Epithelial cell of proximal tubule (primary cell): ENCODE results near the gene RNF125. TPM values are rescaled to one million over a fixed set of nuclear protein-coding genes. Genes with fewer than 3 reads are reported as not detected.
"Not testable (repeated sequence)": the region's sequence is repeated elsewhere in the genome, so short reads cannot be mapped to it uniquely, and the experiment has no call there.

ENCODE experiments used
- DNase-seq: peaks from one replicate; pipeline ENCODE4 v3.0.0-alpha.2; 2011; ENCODE audit warnings: low read depth
- H3K4me3 ChIP-seq: 2 replicates; pipeline ENCODE4 v1.5.1; 2011; ENCODE audit warnings: low read depth, mild to moderate bottlenecking, low read length
- CTCF ChIP-seq: conservative IDR thresholded peaks from 2 replicates; pipeline ENCODE4 v1.5.1; 2012; ENCODE audit warnings: low read depth, mild to moderate bottlenecking, low read length
- total RNA-seq: library from RNA; depleted of rRNA; stranded (reverse); fragments of >200 nt; gene quantifications from 2 replicates; pipeline ENCODE4 v1.2.3, GENCODE V29; 2015

RNF125 gene
- total RNA-seq, 1 donor from 2014 or later, result 3.4 TPM

GRCh38 chr18:32074206-32074605, 55.6 kb downstream of the RNF125 start:
- no peak overlapping the region for H3K4me3 ChIP-seq
- DNase-seq, result no peak
- no peak for TF ChIP-seq CTCF

GRCh38 chr18:32078845-32079244, 60.2 kb downstream of the RNF125 start:
- no peak overlapping the region for H3K4me3 ChIP-seq
- no peak for TF ChIP-seq CTCF
- DNase-seq, result no peak

- TF ChIP-seq CTCF, result no peak
- no peak for DNase-seq
- no peak overlapping the region for H3K4me3 ChIP-seq
These were observed 63.3 kb downstream of the RNF125 start for GRCh38 chr18:32081881-32082280.

GRCh38 chr18:32083781-32084180, 65.2 kb downstream of the RNF125 start:
- no peak for TF ChIP-seq CTCF
- no peak for DNase-seq
- H3K4me3 ChIP-seq, result no peak overlapping the region

GRCh38 chr18:32086881-32087280, 68.3 kb downstream of the RNF125 start:
- no peak for TF ChIP-seq CTCF
- DNase-seq, result no peak

GRCh38 chr18:32090831-32091230, 72.2 kb downstream of the RNF125 start:
- H3K4me3 ChIP-seq, DNase-seq: not testable (repeated sequence)

More at GRCh38 chr18:32086881-32087280, 68.3 kb downstream of the RNF125 start:
- H3K4me3 ChIP-seq, result no peak overlapping the region

- TF ChIP-seq CTCF, result no peak
- H3K4me3 ChIP-seq, result peak overlapping the region; percentile 91
- DNase-seq, result no peak
These were observed 72.7 kb downstream of the RNF125 start for GRCh38 chr18:32091325-32091723.
